Thymus (tissue), 2 donors: ENCODE results near the gene S100G. TPM values are rescaled to one million over a fixed set of nuclear protein-coding genes. Genes with fewer than 3 reads are reported as not detected.

ENCODE experiments used
- polyA plus RNA-seq: library from polyadenylated mRNA; stranded (reverse); fragments of 200-250 nt; gene quantifications from one replicate; pipeline ENCODE4 v1.2.3, GENCODE V29; 2013
- total RNA-seq: library from RNA; stranded (reverse); fragments of 120-200 nt; gene quantifications from one replicate; pipeline ENCODE4 v1.2.4, GENCODE V29; 2013
- donor health status: healthy.

Gene S100G
- total and polyA plus RNA-seq, 2 donors = 1.2 TPM; not detected in 1

Other genes with a start within 250 kb of the S100G start
- gene CTPS2, start 62.5 kb downstream of the S100G start, total RNA-seq = 11.3 TPM
- gene CTPS2, start 62.5 kb downstream of the S100G start, polyA plus RNA-seq = 10.2 TPM
- gene SYAP1, start 69.5 kb downstream of the S100G start, total RNA-seq = 12.9 TPM
- 18.2 TPM for gene SYAP1, start 69.5 kb downstream of the S100G start, polyA plus RNA-seq
- 10.7 TPM for gene TXLNG, start 136.3 kb downstream of the S100G start, total RNA-seq
- 12.6 TPM for gene TXLNG, start 136.3 kb downstream of the S100G start, polyA plus RNA-seq
- gene RBBP7, start 220.2 kb downstream of the S100G start, total RNA-seq = 130 TPM
- gene RBBP7, start 220.2 kb downstream of the S100G start, polyA plus RNA-seq = 167 TPM